T-helper 2 cell treated with Interferon-gamma antibody and Interleukin-4, amounts not matched to agents 5 μg/mL and 100 μg/mL, for 36 hours (primary cell): ENCODE results near the gene PLA2G6.

Experiments used
- DNase-seq: peaks from one replicate; pipeline ENCODE4 v3.0.0; 2021; ENCODE audit warnings: low spot score
- H3K27ac Mint-ChIP-seq: one replicate; pipeline ENCODE4 v1.8.0; 2021; ENCODE audit warnings: mild to moderate bottlenecking, mixed read lengths
- H3K27me3 Mint-ChIP-seq: one replicate; pipeline ENCODE4 v1.8.0; 2021; ENCODE audit warnings: low read depth, mixed read lengths
- H3K36me3 Mint-ChIP-seq: one replicate; pipeline ENCODE4 v1.8.0; 2021; ENCODE audit warnings: low read depth, mixed read lengths
- H3K4me1 Mint-ChIP-seq: one replicate; pipeline ENCODE4 v1.8.0; 2021; ENCODE audit warnings: low read depth, mixed read lengths
- H3K4me3 Mint-ChIP-seq: one replicate; pipeline ENCODE4 v1.8.0; 2022; ENCODE audit warnings: mild to moderate bottlenecking, moderate library complexity, mixed read lengths
- H3K9me3 Mint-ChIP-seq: one replicate; pipeline ENCODE4 v1.8.0; 2021; ENCODE audit warnings: mixed read lengths

Gene PLA2G6

GRCh38 chr22:38062791-38063190, 118.8 kb downstream of the PLA2G6 start:
- Mint-ChIP-seq H3K27ac (no peak overlapping the region), H3K9me3 (no peaks in the 10 kb centered on the region), H3K4me3 (no peak overlapping the region), H3K4me1 (peaks cover 5% of the 10 kb centered on the region), H3K27me3 (no peaks in the 10 kb centered on the region), H3K36me3 (peaks cover 2% of the 10 kb centered on the region)
- no peak for DNase-seq
